Stimulated activated CD4-positive, alpha-beta T cell treated with anti-CD3 and anti-CD28 coated beads, Interleukin-4, amount 100 ng/mL, for 1 hour (primary cell): ENCODE results near the gene CA5A.
"Not testable (repeated sequence)": the region's sequence is repeated elsewhere in the genome, so short reads cannot be mapped to it uniquely, and the experiment has no call there.

ENCODE experiments used
- DNase-seq: peaks from one replicate; pipeline ENCODE4 v3.0.0-alpha.2; 2020

CA5A gene

GRCh38 chr16:87947356-87948118 is 11.2 kb upstream of the CA5A start:
- DNase-seq, result no peak

- DNase-seq, result no peak
Measured at GRCh38 chr16:87946596-87947347, 10.4 kb upstream of the CA5A start.

GRCh38 chr16:87945351-87946042 is 9.2 kb upstream of the CA5A start:
- DNase-seq, result no peak

GRCh38 chr16:87942680-87943079 is 6.4 kb upstream of the CA5A start:
- no peak for DNase-seq

GRCh38 chr16:87939562-87940423 is 3.5 kb upstream of the CA5A start:
- DNase-seq, result no peak

GRCh38 chr16:87938412-87938949 is 2.2 kb upstream of the CA5A start:
- no peak for DNase-seq

- not testable (repeated sequence) for DNase-seq
Measured at GRCh38 chr16:87937231-87937542, 858 bp upstream of the CA5A start.

- DNase-seq, result not testable (repeated sequence)
Measured at GRCh38 chr16:87936016-87936374, 334 bp downstream of the CA5A start.

- not testable (repeated sequence) for DNase-seq
Measured at GRCh38 chr16:87934752-87935425, 1.4 kb downstream of the CA5A start.

GRCh38 chr16:87933140-87933495 is 3.2 kb downstream of the CA5A start:
- no peak for DNase-seq

- DNase-seq, result not testable (repeated sequence)
Measured at GRCh38 chr16:87932475-87933139, 3.7 kb downstream of the CA5A start.

GRCh38 chr16:87931504-87931903 is 4.8 kb downstream of the CA5A start:
- peak; percentile 34 for DNase-seq

GRCh38 chr16:87930456-87930855 is 5.9 kb downstream of the CA5A start:
- DNase-seq, result no peak

GRCh38 chr16:87929986-87930385 is 6.3 kb downstream of the CA5A start:
- no peak for DNase-seq

GRCh38 chr16:87927195-87927562 is 9.2 kb downstream of the CA5A start:
- DNase-seq, result no peak

GRCh38 chr16:87926246-87927194 is 9.8 kb downstream of the CA5A start:
- peak; percentile 41 for DNase-seq

GRCh38 chr16:87924811-87925670 is 11.3 kb downstream of the CA5A start:
- DNase-seq, result no peak

- no peak for DNase-seq
Measured at GRCh38 chr16:87924041-87924810, 12.1 kb downstream of the CA5A start.
